Suppressor macrophage treated with lipopolysaccharide for 4 hours (primary cell): Measurements from ENCODE around the gene GPR39.
"Not testable (repeated sequence)": the region's sequence is repeated elsewhere in the genome, so short reads cannot be mapped to it uniquely, and the experiment has no call there.

Source experiments
- DNase-seq: peaks from one replicate; pipeline ENCODE4 v3.0.0-alpha.2; 2020

GPR39 gene

GRCh38 chr2:132416723-132417395 is at the start of gene GPR39:
Gene GPR39, plus strand, starts transcription at chr2:132416805.
- DNase-seq = no peak

GRCh38 chr2:132368191-132368590 is 48.4 kb upstream of the GPR39 start:
- DNase-seq = no peak

GRCh38 chr2:132372276-132372675 is 44.3 kb upstream of the GPR39 start:
- DNase-seq = peak; percentile 44

GRCh38 chr2:132373391-132374135 is 43.0 kb upstream of the GPR39 start:
- DNase-seq = no peak

DNA sequence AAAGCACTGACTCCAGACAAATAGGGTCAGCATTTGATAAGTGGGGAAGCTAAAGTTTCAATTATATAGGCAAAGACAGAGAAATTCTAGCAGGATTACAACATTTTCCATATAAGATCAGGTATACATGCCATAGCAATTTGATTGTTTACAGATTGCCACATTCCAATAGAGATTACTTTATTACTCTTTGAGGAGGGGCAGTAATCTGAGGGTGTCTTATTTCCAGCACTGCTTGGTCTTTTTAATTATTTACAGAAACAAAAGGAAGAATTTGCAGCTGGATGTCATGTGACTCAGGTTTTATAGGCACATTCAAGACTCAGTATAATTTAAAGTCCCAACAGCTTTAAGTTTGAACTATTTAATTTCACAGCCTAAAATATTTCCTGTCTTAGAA is 42.5 kb upstream of the GPR39 start:
- no peak for DNase-seq

DNA sequence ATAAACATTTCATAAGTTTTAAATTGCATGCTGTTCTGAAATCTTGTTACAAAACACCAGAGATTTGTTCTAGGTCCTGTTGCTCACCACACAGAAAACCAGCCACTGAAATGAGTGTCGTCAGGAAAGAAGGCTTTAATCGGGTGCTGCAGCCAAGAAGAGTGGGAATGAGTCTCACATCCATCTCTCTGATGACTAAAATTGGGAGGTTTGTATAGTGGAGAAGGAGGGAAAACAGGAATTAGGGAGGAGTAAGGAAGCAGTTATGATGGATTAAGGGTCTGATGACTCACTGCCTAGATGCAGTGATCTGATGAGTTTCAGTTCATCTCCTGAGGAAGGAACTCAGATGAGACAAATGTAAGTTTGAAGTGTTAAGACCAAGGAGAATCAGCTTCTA is 42.1 kb upstream of the GPR39 start:
- peak; percentile 30 for DNase-seq

DNA sequence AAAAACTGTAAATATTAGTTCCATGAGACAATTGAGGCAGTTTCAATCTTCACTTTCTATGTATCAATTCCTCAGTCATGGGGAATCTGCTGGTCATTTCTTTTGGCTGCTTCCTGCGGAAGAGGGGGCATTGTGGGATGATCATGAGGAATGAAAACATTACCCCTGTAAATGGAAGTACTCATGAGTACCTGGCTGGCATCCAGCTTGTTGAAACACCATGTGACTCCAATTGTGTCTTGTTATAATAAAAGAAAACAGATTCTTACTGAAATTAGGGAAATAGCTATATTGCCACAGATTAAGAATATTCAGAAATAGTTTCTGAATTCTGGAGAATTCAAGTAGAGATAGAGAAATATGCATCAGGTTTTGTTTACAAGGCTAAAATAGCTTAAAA is 41.6 kb upstream of the GPR39 start:
- no peak for DNase-seq

DNA sequence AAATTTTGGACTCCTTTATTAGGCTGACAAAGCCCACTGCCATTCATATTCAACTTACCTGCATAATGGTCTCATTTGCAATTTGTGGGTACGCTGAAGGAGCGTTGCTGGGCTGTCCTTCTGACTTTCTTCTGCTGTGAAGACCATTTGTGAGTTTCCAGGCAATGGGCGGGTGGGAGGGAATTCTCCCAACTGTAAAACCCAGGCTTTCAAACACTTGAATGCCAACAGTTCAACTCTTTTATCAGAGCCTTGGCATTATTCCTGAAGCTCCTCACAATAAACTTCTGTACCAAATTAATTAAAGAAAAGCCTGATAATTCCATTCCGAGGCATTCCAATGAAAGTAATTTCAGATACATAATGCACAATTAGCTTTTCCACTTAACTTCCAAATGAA is 35.2 kb upstream of the GPR39 start:
- DNase-seq = no peak

DNA sequence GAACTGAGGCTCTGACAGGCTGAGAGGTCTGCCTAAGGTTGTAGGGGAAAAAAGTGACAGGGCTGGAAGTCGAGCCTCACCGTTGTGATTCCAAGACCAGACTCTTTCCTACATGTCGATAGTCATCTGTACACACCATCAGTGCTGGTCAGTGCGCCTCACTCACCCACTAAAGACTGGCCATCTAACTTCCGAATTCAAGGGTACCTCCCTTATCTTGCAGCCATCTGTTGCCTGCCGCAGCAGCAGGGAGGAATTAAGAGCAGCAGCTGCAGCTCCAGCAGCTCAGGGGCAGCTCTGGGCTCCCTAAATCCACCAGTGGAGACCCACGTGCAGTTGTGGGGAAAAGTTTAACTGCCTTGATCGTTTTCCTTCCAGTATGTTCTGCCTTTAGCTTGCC is 32.6 kb upstream of the GPR39 start:
- DNase-seq = no peak

GRCh38 chr2:132384491-132385151 is 32.0 kb upstream of the GPR39 start:
- DNase-seq = peak; percentile 76

- DNase-seq = no peak
These were observed 29.5 kb upstream of the GPR39 start for GRCh38 chr2:132387126-132387525.

DNA sequence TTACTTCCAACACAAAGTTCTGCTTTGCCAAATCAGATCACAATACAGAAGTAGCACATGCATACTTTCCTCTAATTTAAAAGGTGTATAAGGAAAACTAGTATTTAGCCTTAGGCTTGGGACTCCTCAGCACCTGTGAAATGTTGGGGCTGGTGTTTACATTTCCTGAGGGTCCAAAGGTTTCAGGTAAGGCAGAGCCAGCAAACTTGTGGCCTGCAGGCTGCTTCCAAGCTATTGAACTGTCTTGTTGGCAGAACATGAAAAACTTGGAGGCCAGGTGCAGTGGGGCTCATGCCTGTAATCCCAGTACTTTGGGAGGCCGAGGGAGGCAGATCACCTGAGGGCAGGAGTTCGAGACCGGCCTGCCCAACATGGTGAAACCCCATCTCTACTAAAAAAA is 26.5 kb upstream of the GPR39 start:
- no peak for DNase-seq

DNA sequence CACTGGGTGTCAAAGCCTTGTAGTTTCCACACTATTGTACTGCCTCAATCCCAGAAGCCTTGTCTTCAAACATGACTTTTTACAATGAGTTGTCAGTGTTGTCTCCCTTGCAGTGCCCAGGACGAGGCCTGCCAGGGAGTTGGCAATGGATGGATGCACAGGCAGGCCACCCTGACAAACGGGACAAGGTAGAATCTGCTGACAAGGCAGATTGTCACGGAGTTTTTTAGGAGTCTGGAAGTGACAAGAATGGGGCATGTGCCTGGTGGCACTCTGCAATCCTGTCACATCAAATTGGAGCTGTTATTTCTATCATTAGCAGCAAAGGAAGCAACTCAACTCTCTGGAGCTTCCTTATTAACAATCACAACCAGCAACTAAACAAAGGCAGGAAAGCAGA is 25.2 kb upstream of the GPR39 start:
- no peak for DNase-seq

DNA sequence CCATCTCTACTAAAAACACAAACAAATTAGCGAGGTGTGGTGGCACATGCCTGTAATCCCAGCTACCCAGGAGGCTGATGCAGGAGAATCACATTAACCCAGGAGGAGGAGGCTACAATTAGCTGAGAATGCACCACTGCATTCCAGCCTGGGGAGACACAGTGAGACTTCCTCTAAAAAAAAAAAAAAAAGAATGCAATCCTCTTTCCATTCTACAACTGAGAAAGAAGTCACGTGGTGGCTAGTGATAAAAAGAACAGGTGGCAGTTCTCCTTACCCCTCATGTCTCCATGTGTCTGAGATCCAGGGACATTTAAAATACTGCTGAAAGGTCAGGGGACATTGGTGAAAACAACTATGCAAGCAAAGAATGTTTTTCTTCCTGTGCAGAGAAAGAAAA is 24.4 kb upstream of the GPR39 start:
- DNase-seq = no peak

DNA sequence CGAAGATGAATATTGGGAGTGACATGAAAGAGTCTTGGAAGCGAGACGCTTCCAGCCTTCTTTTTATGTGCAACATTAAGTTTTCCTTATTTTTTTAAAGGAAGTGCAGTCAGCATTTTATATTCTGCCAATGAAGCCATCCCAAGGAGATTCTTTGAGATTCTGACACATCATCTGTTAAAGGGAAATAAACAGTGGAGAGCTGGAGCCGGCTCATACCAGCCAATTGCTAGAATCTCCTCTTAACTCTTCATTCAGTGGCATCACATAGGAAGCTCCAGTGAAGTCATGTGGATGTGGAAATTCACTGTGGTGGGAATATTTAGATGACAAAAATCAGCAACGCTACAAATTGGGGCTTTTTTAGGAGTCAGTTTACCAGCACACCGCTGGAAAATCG is 23.7 kb upstream of the GPR39 start:
- no peak for DNase-seq

DNA sequence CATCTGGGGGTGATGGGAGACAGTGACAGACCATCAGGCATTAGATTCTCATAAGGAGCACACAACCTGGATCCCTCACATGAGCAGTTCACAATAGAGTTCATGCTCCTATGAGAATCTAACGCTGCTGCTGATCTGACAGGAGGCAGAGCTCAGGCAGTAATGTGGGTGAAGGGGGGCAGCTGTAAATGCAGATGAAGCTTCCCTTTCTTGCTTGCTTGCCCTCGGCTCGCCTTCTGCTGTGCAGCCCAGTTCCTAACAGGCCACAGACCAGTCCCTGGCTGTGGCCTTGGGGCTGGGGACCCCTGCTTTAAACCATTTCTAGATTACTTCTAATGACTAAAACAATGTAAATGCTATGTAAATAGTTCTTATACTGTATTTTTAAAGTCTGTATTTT is 19.6 kb upstream of the GPR39 start:
- DNase-seq = not testable (repeated sequence)

GRCh38 chr2:132400169-132400900 is 16.3 kb upstream of the GPR39 start:
- no peak for DNase-seq

- DNase-seq = no peak
These were observed 15.7 kb upstream of the GPR39 start for GRCh38 chr2:132400901-132401240.

DNA sequence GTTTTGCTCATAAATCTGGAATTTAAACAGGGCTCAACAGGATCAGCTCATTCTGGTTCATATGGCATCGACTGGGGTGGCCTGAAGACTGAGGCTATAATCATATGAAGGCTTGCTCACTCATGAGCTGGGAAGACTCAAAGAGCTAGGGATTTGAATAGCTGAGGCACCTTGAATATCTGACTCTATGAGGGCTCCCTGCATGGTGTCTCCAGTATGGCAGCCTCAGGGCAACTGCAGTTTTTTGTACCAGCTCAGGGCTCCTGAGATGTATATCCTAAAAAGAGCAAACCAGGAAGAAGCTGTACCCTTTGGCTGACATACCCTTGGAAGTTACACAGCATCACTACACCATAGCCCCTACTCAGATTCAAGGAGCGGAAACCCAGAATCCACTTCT is 15.3 kb upstream of the GPR39 start:
- DNase-seq = no peak

DNA sequence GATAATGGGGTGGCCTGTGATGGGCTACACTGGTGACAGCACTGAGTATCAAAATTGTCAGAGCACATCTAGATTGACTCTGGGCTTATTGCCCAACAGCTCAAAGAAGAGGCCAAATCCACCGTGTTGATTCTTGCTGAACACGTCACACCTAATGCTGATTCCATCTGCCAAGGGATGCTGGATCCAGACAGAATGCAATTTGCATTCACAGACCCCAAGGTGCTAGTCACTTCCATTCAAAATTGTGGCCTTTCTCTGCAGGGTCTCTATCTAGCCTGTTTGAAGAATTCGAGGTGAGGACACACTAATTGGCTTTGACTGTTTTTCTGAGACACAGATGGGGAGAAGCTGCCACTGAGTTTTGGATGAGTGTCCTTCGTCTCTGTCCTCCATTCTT is 13.5 kb upstream of the GPR39 start:
- no peak for DNase-seq

- no peak for DNase-seq
These were observed 12.5 kb upstream of the GPR39 start for GRCh38 chr2:132404056-132404455.

DNA sequence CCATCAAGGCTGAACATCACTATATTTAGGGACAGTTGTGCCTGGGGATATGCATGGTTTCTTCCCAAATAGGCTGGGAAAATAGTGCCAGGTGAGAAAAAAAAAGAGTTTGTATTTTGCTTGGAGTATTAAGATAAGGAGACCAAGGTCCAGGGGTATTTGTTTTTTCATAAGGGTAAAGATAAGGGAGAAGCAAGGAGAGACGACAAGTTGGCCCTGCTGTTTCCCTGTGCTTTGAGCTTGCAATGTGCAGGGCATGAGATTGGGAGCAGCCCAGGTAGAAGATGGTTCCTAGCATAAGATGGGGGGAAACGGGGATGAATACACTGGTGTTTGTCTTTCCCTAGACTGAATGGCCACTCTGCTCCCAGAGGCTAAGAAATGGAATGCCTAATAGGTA is 8.8 kb upstream of the GPR39 start:
- no peak for DNase-seq

DNA sequence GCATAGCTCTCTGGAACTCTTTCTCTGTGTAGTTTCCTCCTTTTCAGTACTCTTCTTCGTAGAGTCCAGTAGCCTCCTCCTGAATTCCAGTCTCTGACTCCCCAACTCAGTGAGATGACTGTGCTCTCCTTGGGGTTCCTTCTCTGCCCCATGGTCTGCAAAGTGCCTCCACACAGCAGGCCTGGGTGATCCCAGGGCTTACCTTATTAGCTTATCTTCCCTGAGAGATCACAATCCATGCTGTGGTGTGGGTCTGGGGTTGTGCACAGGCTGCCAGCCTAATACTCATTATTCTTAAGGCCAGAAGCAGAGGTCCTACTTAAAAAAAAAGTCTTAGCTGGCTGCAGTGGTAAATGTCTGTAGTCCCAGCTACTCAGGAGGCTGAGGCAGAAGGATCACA is 4.6 kb upstream of the GPR39 start:
- DNase-seq = no peak

- no peak for DNase-seq
These were observed 2.5 kb upstream of the GPR39 start for GRCh38 chr2:132414081-132414480.
